ENCODE measurements around the gene PPFIA1. TPM values are rescaled to one million over a fixed set of nuclear protein-coding genes. Genes with fewer than 3 reads are reported as not detected.

Gene PPFIA1
- total and polyA plus RNA-seq, 11 donors = 15.8 to 53.1 (median 39.1) TPM

DNA sequence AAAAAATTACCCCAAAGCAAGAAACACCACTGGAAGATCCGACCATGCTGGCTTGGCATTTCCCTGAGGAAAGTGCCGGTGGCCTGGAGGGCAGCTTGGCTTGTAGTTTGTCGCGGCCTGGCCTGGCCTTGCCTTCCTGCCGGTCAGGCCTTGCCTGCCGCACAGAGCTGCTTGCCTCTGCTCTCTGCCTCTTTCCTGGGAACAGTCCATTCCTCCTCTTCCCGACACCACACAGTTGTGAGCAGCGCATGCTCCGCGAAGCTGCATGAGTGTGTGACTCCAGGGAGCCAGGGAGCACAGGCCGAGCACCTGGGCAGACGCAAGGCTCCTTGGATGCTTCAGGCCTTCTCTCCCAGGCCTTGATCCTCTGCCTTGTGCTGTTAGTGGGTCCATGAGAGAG, 147.6 kb downstream of the PPFIA1 start:
- 90 to 97% (median 93%) methylated on average over 11 to 12 of the region's 12 CpGs for WGBS, 4 donors
- no peak overlapping the region for H3K4me3 ChIP-seq
- DNase-seq (no peak), ATAC-seq (no peak)
- H3K9me3 ChIP-seq = no peaks in the 10 kb centered on the region
- H3K27me3 ChIP-seq = peaks cover 0 to 27% (median 0%) of the 10 kb centered on the region in 9 donors
- intact Hi-C loops (cut with DNase I) = no loop called here
- peaks cover 8 to 100% (median 98%) of the 10 kb centered on the region in 9 donors for H3K36me3 ChIP-seq
- H3K4me1 ChIP-seq = peaks cover 0 to 8% (median 0%) of the 10 kb centered on the region in 12 donors
- H3K27ac ChIP-seq = no peak overlapping the region
- no peak for TF ChIP-seq POLR2A (IDR thresholded peaks at IDR 0.05)
- TF ChIP-seq, protein P1, sequence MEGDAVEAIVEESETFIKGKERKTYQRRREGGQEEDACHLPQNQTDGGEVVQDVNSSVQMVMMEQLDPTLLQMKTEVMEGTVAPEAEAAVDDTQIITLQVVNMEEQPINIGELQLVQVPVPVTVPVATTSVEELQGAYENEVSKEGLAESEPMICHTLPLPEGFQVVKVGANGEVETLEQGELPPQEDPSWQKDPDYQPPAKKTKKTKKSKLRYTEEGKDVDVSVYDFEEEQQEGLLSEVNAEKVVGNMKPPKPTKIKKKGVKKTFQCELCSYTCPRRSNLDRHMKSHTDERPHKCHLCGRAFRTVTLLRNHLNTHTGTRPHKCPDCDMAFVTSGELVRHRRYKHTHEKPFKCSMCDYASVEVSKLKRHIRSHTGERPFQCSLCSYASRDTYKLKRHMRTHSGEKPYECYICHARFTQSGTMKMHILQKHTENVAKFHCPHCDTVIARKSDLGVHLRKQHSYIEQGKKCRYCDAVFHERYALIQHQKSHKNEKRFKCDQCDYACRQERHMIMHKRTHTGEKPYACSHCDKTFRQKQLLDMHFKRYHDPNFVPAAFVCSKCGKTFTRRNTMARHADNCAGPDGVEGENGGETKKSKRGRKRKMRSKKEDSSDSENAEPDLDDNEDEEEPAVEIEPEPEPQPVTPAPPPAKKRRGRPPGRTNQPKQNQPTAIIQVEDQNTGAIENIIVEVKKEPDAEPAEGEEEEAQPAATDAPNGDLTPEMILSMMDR (IDR thresholded peaks at IDR 0.05) = no peak

DNA sequence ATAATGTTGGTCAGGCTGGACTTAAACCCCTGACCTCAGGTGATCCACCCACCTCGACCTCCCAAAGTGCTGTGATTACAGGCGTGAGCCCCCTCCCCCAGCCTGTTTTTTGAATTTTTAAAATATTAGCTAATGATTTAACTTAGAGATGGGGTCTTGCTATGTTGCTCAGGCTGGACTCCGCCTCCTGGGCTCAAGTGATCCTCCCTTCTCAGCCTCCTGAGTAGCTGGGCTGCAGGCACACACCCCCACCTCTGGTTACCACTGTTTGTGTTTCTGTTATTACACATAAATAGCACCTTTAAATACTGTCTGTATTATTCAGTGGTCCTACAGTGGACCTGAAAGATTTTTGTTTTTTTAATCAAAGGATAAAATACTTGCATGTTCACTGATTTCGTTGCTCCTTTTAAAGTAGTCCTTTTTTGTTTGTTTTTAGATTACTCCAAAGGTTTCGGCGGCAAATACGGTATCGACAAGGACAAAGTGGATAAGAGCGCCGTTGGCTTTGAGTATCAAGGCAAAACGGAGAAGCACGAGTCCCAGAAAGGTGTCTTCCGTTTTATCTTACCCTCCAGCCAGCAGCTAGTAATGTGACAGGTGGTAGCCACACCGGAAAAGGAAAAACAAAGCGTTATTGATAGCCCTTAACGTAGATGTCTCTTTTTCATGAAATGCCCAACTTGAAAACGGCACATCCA, 149.0 kb downstream of the PPFIA1 start:
- DNase-seq (no peak), ATAC-seq (no peak)
- Histone ChIP-seq H3K9me3 (no peaks in the 10 kb centered on the region), H3K4me1 (peaks cover 0 to 8% (median 0%) of the 10 kb centered on the region in 12 donors), H3K27me3 (peaks cover 0 to 19% (median 0%) of the 10 kb centered on the region in 9 donors), H3K27ac (no peak overlapping the region), H3K4me3 (no peak overlapping the region), H3K36me3 (peaks cover 3 to 100% (median 93%) of the 10 kb centered on the region in 9 donors)
- TF ChIP-seq POLR2A (IDR thresholded peaks at IDR 0.05) = no peak
- TF ChIP-seq, protein P1 (IDR thresholded peaks at IDR 0.05) = no peak
- 91 to 93% (median 92%) methylated on average over 17 of the region's 17 CpGs for WGBS, 4 donors
- intact Hi-C loops (cut with DNase I) = no loop called here

DNA sequence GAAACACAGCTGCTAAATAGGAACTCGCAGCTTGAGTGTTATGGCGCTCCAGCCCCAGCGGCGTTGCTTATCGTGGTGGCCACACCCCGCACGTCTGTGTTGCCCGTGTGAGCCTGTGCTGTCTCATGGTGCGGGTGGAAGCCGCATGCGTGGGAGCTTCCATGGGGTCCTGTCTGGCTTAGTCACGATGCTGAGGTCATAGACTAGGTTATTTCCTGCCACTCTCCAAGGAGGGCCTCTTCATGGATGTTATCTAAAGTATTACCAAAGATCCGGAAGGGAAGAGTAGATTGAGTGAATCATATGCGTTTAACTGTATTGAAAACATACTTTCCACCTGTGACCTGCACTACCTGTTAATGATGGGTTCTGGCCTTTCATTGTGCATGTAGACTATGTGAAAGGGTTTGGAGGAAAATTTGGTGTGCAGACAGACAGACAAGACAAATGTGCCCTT, 149.5 kb downstream of the PPFIA1 start:
- TF ChIP-seq POLR2A (IDR thresholded peaks at IDR 0.05) = no peak
- intact Hi-C loops (cut with DNase I) = no loop called here
- Histone ChIP-seq H3K36me3 (peaks cover 3 to 100% (median 93%) of the 10 kb centered on the region in 9 donors), H3K4me3 (no peak overlapping the region), H3K27ac (no peak overlapping the region), H3K27me3 (peaks cover 0 to 18% (median 0%) of the 10 kb centered on the region in 9 donors), H3K4me1 (peaks cover 0 to 8% (median 0%) of the 10 kb centered on the region in 12 donors), H3K9me3 (no peaks in the 10 kb centered on the region)
- 62 to 73% (median 69%) methylated on average over 14 of the region's 14 CpGs for WGBS, 4 donors
- peak in 1 of 5 donors; percentile 77 for DNase-seq
- ATAC-seq = peak in 1 of 4 donors; percentile 79

DNA sequence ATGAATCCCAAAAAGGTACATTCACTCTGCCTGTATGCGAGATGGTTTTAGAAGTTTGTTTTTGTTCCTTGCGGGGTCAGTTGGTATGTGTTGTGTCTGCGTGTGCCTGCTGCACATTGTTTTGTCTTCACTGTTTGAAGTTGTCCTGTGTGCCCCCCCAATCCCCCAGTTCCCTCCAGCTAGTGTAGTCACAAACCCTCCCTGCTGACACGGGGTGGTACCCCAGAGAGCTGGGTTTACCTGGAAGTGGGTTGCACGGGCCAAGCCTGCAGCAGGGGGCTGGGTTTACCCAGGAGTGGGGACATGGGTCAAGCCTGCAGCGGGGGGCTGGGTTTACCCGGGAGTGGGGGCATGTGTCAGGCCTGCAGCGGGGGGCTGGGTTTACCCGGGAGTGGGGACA, 150.0 kb downstream of the PPFIA1 start:
- 88 to 96% (median 89%) methylated on average over 5 to 9 of the region's 9 CpGs for WGBS, 4 donors
- intact Hi-C loops (cut with DNase I) = no loop called here
- H3K27ac ChIP-seq = no peak overlapping the region
- H3K4me1 ChIP-seq = peaks cover 0 to 5% (median 0%) of the 10 kb centered on the region in 12 donors
- H3K9me3 ChIP-seq = no peaks in the 10 kb centered on the region
- no peak for TF ChIP-seq POLR2A (IDR thresholded peaks at IDR 0.05)
- TF ChIP-seq, protein P1 (IDR thresholded peaks at IDR 0.05) = no peak
- H3K36me3 ChIP-seq = peaks cover 3 to 100% (median 93%) of the 10 kb centered on the region in 9 donors
- H3K4me3 ChIP-seq = no peak overlapping the region
- peaks cover 0 to 19% (median 0%) of the 10 kb centered on the region in 9 donors for H3K27me3 ChIP-seq
- ATAC-seq (no peak), DNase-seq (no peak)
